GM12878 (cell line): Measurements from ENCODE around the gene DLG4. TPM values are rescaled to one million over a fixed set of nuclear protein-coding genes. Genes with fewer than 3 reads are reported as not detected.

Source experiments
- ATF7 ChIP-seq: fragments of 450-650 bp; IDR thresholded peaks from 2 replicates; pipeline ENCODE4 v1.6.1; 2016; ENCODE audit warnings: low read depth, mild to moderate bottlenecking
- CBFB ChIP-seq: IDR thresholded peaks from 2 replicates; pipeline ENCODE4 v1.6.1; 2016; ENCODE audit warnings: antibody characterized with exemption, low read depth
- DPF2 ChIP-seq: fragments of 450-650 bp; IDR thresholded peaks from 2 replicates; pipeline ENCODE4 v1.6.1; 2017; ENCODE audit warnings: mild to moderate bottlenecking
- EGR1 ChIP-seq, 2 experiments: IDR thresholded peaks; 1 replicate in 1 of 2; 2 replicates in 1 of 2; pipeline ENCODE4 v1.6.1; 2011 to 2012; ENCODE audit warnings: low read depth in 2 of 2, low read length in 2 of 2, borderline replicate concordance in 1 of 2, mild to moderate bottlenecking in 1 of 2, moderate library complexity in 1 of 2
- GATAD2B ChIP-seq: fragments of 450-650 bp; conservative IDR thresholded peaks from 2 replicates; pipeline ENCODE4 v1.6.1; 2017; ENCODE audit warnings: low read depth, mild to moderate bottlenecking, moderate library complexity
- HDAC2 ChIP-seq: fragments of 200-600 bp; sonication (generic); IDR thresholded peaks from 2 replicates; pipeline ENCODE4 v1.6.1; 2017
- HDAC6 ChIP-seq: fragments of 200-600 bp; sonication (generic); IDR thresholded peaks from one replicate; pipeline ENCODE4 v1.8.0; 2017; ENCODE audit warnings: antibody characterized with exemption; ENCODE audit not compliant: unreplicated experiment
- KLF5 ChIP-seq: fragments of 450-650 bp; IDR thresholded peaks from 2 replicates; pipeline ENCODE4 v1.6.1; 2014; ENCODE audit warnings: mild to moderate bottlenecking; ENCODE audit not compliant: partially characterized antibody
- LARP7 ChIP-seq: fragments of 450-650 bp; IDR thresholded peaks from 2 replicates; pipeline ENCODE4 v1.6.1; 2017; ENCODE audit warnings: mild to moderate bottlenecking
- NR2C1 ChIP-seq: fragments of 450-650 bp; IDR thresholded peaks from 2 replicates; pipeline ENCODE4 v1.6.1; 2017; ENCODE audit warnings: antibody characterized with exemption, mild to moderate bottlenecking, moderate library complexity
- NR2F1 ChIP-seq: fragments of 450-650 bp; conservative IDR thresholded peaks from 2 replicates; pipeline ENCODE4 v1.6.1; 2017; ENCODE audit warnings: mild to moderate bottlenecking
- NRF1 ChIP-seq: conservative IDR thresholded peaks from 2 replicates; pipeline ENCODE4 v1.6.1; 2011; ENCODE audit warnings: mild to moderate bottlenecking, low read depth, low read length, improper control_type of control experiment
- RCOR1 ChIP-seq: conservative IDR thresholded peaks from 2 replicates; pipeline ENCODE4 v1.6.1; 2012; ENCODE audit warnings: low read depth, low read length, improper control_type of control experiment
- RELA ChIP-seq: fragments of 450-650 bp; IDR thresholded peaks from 2 replicates; pipeline ENCODE4 v1.8.0; 2014; ENCODE audit warnings: borderline replicate concordance; ENCODE audit not compliant: partially characterized antibody
- RUNX3 ChIP-seq: IDR thresholded peaks from 2 replicates; pipeline ENCODE4 v1.6.1; 2012; ENCODE audit warnings: low read length, inconsistent platforms
- SIN3A ChIP-seq: IDR thresholded peaks from 2 replicates; pipeline ENCODE4 v1.6.1; 2012; ENCODE audit warnings: low read depth, low read length, improper control_type of control experiment
- SIX5 ChIP-seq: IDR thresholded peaks from 2 replicates; pipeline ENCODE4 v1.6.1; 2011; ENCODE audit warnings: mild to moderate bottlenecking, low read depth, low read length, moderate library complexity; ENCODE audit not compliant: severe bottlenecking
- SMARCA5 ChIP-seq: fragments of 450-650 bp; IDR thresholded peaks from 2 replicates; pipeline ENCODE4 v1.6.1; 2017; ENCODE audit warnings: mild to moderate bottlenecking
- SPI1 ChIP-seq: IDR thresholded peaks from 2 replicates; pipeline ENCODE4 v1.6.1; 2011; ENCODE audit warnings: low read depth, mild to moderate bottlenecking, low read length, moderate library complexity, borderline replicate concordance; ENCODE audit not compliant: insufficient read depth
- TARDBP ChIP-seq: IDR thresholded peaks from 2 replicates; pipeline ENCODE4 v1.6.1; 2016; ENCODE audit warnings: borderline replicate concordance
- ZBTB4 ChIP-seq: fragments of 450-650 bp; formaldehyde crosslinking; IDR thresholded peaks from 2 replicates; pipeline ENCODE4 v1.4.0; 2022; ENCODE audit warnings: mild to moderate bottlenecking, moderate library complexity
- polyA plus RNA-seq, 11 experiments: library from polyadenylated mRNA; depleted of rRNA in 4 of 11; unstranded in 6 of 11; stranded (reverse) in 5 of 11; fragments of >200 nt; fragmentation: Nextera tagmentation in 4 of 11; fragmentation: Illumina TruSeq in 1 of 11; extraction: Ambion mirVana in 4 of 11; extraction: Trizol in 1 of 11; gene quantifications; 1 replicate in 1 of 11; 2 replicates in 10 of 11; pipeline versions ENCODE4 v1.2.1 to v1.2.3, GENCODE V29; 2011 to 2016; ENCODE audit warnings: inconsistent platforms in 2 of 11, missing spikeins in 2 of 11, low read depth in 1 of 11
- total RNA-seq, 4 experiments: library from RNA; depleted of rRNA in 3 of 4; stranded (reverse); fragments of >200 nt in 3 of 4; fragmentation: Illumina TruSeq in 1 of 4; extraction: Trizol in 1 of 4; gene quantifications; 2 replicates each; pipeline versions ENCODE4 v1.2.1 to v1.2.3, GENCODE V29; 2013 to 2021

Gene DLG4
- total and polyA plus RNA-seq, 10 of the 15 experiments (the other 5 are each of a cell fraction or from before 2014, with no cell fraction given): 0.07 to 4.1 (median 1.3) TPM

- TF ChIP-seq NRF1 (no peak), NR2C1 (peak; percentile 62), SIN3A (peak; percentile 60), RELA (no peak), ATF7 (0 out of 2 replicates have a peak, but pooled peaks have one; percentile 32), LARP7 (peak; percentile 56; the same call in 1 of the 2 replicates), CBFB (no peak; the same call in 1 of the 2 replicates), HDAC2 (no peak), EGR1 (IDR thresholded peaks at IDR 0.05; ENCODE audit: borderline replicate concordance in 1 of 2, low read depth in 2 of 2, low read length in 2 of 2) (peak; percentile 55 to 96), RUNX3 (no peak; the same call in 1 of the 2 replicates), TARDBP (peak; percentile 84; the same call in 1 of the 2 replicates), GATAD2B (peak; percentile 78; the same call in 1 of the 2 replicates), SPI1 (peak; percentile 5; the same call in 1 of the 2 replicates), DPF2 (peak; percentile 82), SMARCA5 (0 out of 2 replicates have a peak, but pooled peaks have one; percentile 4), KLF5 (no peak), HDAC6 (no peak), ZBTB4 (no peak), RCOR1 (no peak), SIX5 (peak; percentile 83), NR2F1 (peak; percentile 81)
Measured at GRCh38 chr17:7219812-7220592, at the start of gene DLG4, which contains the start of gene ACADVL (continued).
